HepG2 (cell line): ENCODE results near the gene ADAM22. TPM values are rescaled to one million over a fixed set of nuclear protein-coding genes. Genes with fewer than 3 reads are reported as not detected.

Experiments
- ATF7 ChIP-seq, 2 experiments: fragments of 450-650 bp in 1 of 2; sonication (generic) in 1 of 2; formaldehyde crosslinking in 1 of 2; IDR thresholded peaks; 2 replicates each; pipeline versions ENCODE4 v1.4.0 to v1.6.1; 2016 to 2020; ENCODE audit warnings: antibody characterized with exemption in 1 of 2, mild to moderate bottlenecking in 1 of 2, missing genetic modification reagents in 1 of 2
- BATF2 ChIP-seq: sonication (generic); formaldehyde crosslinking; IDR thresholded peaks from 2 replicates; pipeline ENCODE4 v1.8.0; 2022; ENCODE audit warnings: mild to moderate bottlenecking, missing genetic modification reagents, moderate library complexity
- EEA1 ChIP-seq: sonication (generic); formaldehyde crosslinking; IDR thresholded peaks from 2 replicates; pipeline ENCODE4 v1.5.1; 2020; ENCODE audit warnings: mild to moderate bottlenecking, missing genetic modification reagents, borderline replicate concordance
- FOXJ3 ChIP-seq: sonication (generic); formaldehyde crosslinking; IDR thresholded peaks from 2 replicates; pipeline ENCODE4 v1.4.0; 2020; ENCODE audit warnings: missing genetic modification reagents, mild to moderate bottlenecking, borderline replicate concordance
- FOXK1 ChIP-seq: sonication (generic); formaldehyde crosslinking; IDR thresholded peaks from 2 replicates; pipeline ENCODE4 v1.4.0; 2020; ENCODE audit warnings: low read depth, missing genetic modification reagents, borderline replicate concordance
- GABPB1 ChIP-seq: IDR thresholded peaks from 2 replicates; pipeline ENCODE4 v1.6.1; 2016; ENCODE audit warnings: mild to moderate bottlenecking, missing genetic modification reagents, moderate library complexity, missing compliant biosample characterization
- GATAD1 ChIP-seq: IDR thresholded peaks from 2 replicates; pipeline ENCODE4 v1.6.1; 2016; ENCODE audit warnings: missing genetic modification reagents, missing compliant biosample characterization
- HBP1 ChIP-seq: IDR thresholded peaks from 2 replicates; pipeline ENCODE4 v1.6.1; 2016; ENCODE audit warnings: low read depth, control low read depth
- IRX3 ChIP-seq: sonication (generic); formaldehyde crosslinking; IDR thresholded peaks from 2 replicates; pipeline ENCODE4 v1.8.1; 2023; ENCODE audit warnings: mild to moderate bottlenecking, low read depth, missing genetic modification reagents, borderline replicate concordance
- JUND ChIP-seq: sonication (generic); formaldehyde crosslinking; IDR thresholded peaks from 2 replicates; pipeline ENCODE4 v1.8.0; 2022; ENCODE audit warnings: mild to moderate bottlenecking, missing genetic modification reagents
- MEF2D ChIP-seq: sonication (generic); formaldehyde crosslinking; IDR thresholded peaks from 2 replicates; pipeline ENCODE4 v1.5.1; 2020; ENCODE audit warnings: mild to moderate bottlenecking, missing genetic modification reagents
- MTF2 ChIP-seq: sonication (generic); formaldehyde crosslinking; IDR thresholded peaks from 2 replicates; pipeline ENCODE4 v1.5.0; 2020; ENCODE audit warnings: missing genetic modification reagents, borderline replicate concordance
- NFE2L2 ChIP-seq: fragments of 150-350 bp; IDR thresholded peaks from 2 replicates; pipeline ENCODE4 v1.6.1; 2014; ENCODE audit warnings: low read length
- PLSCR1 ChIP-seq: sonication (generic); formaldehyde crosslinking; IDR thresholded peaks from 2 replicates; pipeline ENCODE4 v1.5.0; 2020; ENCODE audit warnings: missing genetic modification reagents, mild to moderate bottlenecking, borderline replicate concordance
- RBM39 ChIP-seq: fragments of 200-400 bp; formaldehyde crosslinking; IDR thresholded peaks from one replicate; pipeline ENCODE4 v1.6.1; 2018; ENCODE audit warnings: antibody characterized with exemption, mild to moderate bottlenecking, low read depth, low read length; ENCODE audit not compliant: poor library complexity, severe bottlenecking
- SIN3A ChIP-seq: IDR thresholded peaks from 2 replicates; pipeline ENCODE4 v1.6.1; 2011; ENCODE audit warnings: low read depth, mild to moderate bottlenecking, control low read depth, low read length, borderline replicate concordance
- STAG1 ChIP-seq: sonication (generic); formaldehyde crosslinking; IDR thresholded peaks from 2 replicates; pipeline ENCODE4 v1.4.0; 2020; ENCODE audit warnings: missing genetic modification reagents
- ZBTB43 ChIP-seq: sonication (generic); formaldehyde crosslinking; conservative IDR thresholded peaks from 2 replicates; pipeline ENCODE4 v1.4.0; 2020; ENCODE audit warnings: missing genetic modification reagents
- ZNF33A ChIP-seq: sonication (generic); formaldehyde crosslinking; IDR thresholded peaks from 2 replicates; pipeline ENCODE4 v1.5.1; 2020; ENCODE audit warnings: missing genetic modification reagents, mild to moderate bottlenecking, moderate library complexity, borderline replicate concordance
- ZNF615 ChIP-seq: sonication (generic); formaldehyde crosslinking; IDR thresholded peaks from 2 replicates; pipeline ENCODE4 v1.5.0; 2020; ENCODE audit warnings: mild to moderate bottlenecking, missing genetic modification reagents, borderline replicate concordance
- ZNF660 ChIP-seq: sonication (generic); formaldehyde crosslinking; IDR thresholded peaks from 2 replicates; pipeline ENCODE4 v1.5.1; 2020; ENCODE audit warnings: mild to moderate bottlenecking, low read depth, missing genetic modification reagents, borderline replicate concordance
- ZNF772 ChIP-seq: sonication (generic); formaldehyde crosslinking; IDR thresholded peaks from 2 replicates; pipeline ENCODE4 v1.5.0; 2020; ENCODE audit warnings: mild to moderate bottlenecking, missing genetic modification reagents
- ZSCAN12 ChIP-seq: sonication (generic); formaldehyde crosslinking; IDR thresholded peaks from 2 replicates; pipeline ENCODE4 v1.9.0; 2021; ENCODE audit warnings: mild to moderate bottlenecking, missing genetic modification reagents
- ZSCAN21 ChIP-seq: sonication (generic); formaldehyde crosslinking; IDR thresholded peaks from 2 replicates; pipeline ENCODE4 v1.8.0; 2022; ENCODE audit warnings: mild to moderate bottlenecking, missing genetic modification reagents, moderate library complexity, borderline replicate concordance
- ZSCAN30 ChIP-seq: sonication (generic); formaldehyde crosslinking; IDR thresholded peaks from 2 replicates; pipeline ENCODE4 v1.5.0; 2020; ENCODE audit warnings: mild to moderate bottlenecking, missing genetic modification reagents
- polyA plus RNA-seq, 8 experiments: library from polyadenylated mRNA; depleted of rRNA in 3 of 8; stranded (reverse) in 7 of 8; unstranded in 1 of 8; fragments of >200 nt; fragmentation: Illumina TruSeq in 4 of 8; extraction: Trizol in 4 of 8; gene quantifications; 2 replicates each; pipeline versions ENCODE4 v1.2.1 to v1.2.3, GENCODE V29; 2011 to 2016; ENCODE audit warnings: low read depth in 4 of 8, missing spikeins in 1 of 8, mixed read lengths in 1 of 8; ENCODE audit not compliant: insufficient read depth in 1 of 8
- total RNA-seq, 5 experiments: library from RNA; depleted of rRNA; stranded (reverse); fragments of >200 nt; fragmentation: Illumina TruSeq; extraction: Trizol; gene quantifications; 2 replicates each; pipeline ENCODE4 v1.2.3, GENCODE V29; 2016; ENCODE audit warnings: low read depth in 1 of 5

The ADAM22 gene
- total and polyA plus RNA-seq, 2 of the 13 experiments (the other 11 are each of a cell fraction or from before 2014, with no cell fraction given): 1.9 to 6.7 TPM

GRCh38 chr7:87933953-87934698 lies at the start of gene ADAM22 (continued):
- TF ChIP-seq FOXK1 (no peak), RBM39 (peak; percentile 33), PLSCR1 (no peak), ZNF33A (CRISPR knock-in tag) (no peak), STAG1 (CRISPR knock-in tag) (peak; percentile 44), BATF2 (CRISPR knock-in tag) (no peak), GABPB1 (CRISPR knock-in tag) (peak; percentile 88), ZSCAN30 (CRISPR knock-in tag) (no peak), HBP1 (CRISPR knock-in tag) (no peak), SIN3A (no peak; the same call in 1 of the 2 replicates), ATF7 (IDR thresholded peaks at IDR 0.05) (no peak), ATF7 (CRISPR knock-in tag; IDR thresholded peaks at IDR 0.05) (no peak), ZSCAN21 (CRISPR knock-in tag) (peak; percentile 79; the same call in 1 of the 2 replicates), EEA1 (CRISPR knock-in tag) (no peak), ZNF660 (no peak), ZNF615 (CRISPR knock-in tag) (no peak), IRX3 (peak; percentile 3; the same call in 1 of the 2 replicates), JUND (CRISPR knock-in tag) (no peak; the same call in 1 of the 2 replicates), ZNF772 (CRISPR knock-in tag) (peak; percentile 72; the same call in 1 of the 2 replicates), FOXJ3 (CRISPR knock-in tag) (no peak), ZSCAN12 (CRISPR knock-in tag) (0 out of 2 replicates have a peak, but pooled peaks have one; percentile 64), NFE2L2 (no peak), MTF2 (CRISPR knock-in tag) (0 out of 2 replicates have a peak, but pooled peaks have one; percentile 86), GATAD1 (no peak), MEF2D (peak; percentile 21; the same call in 1 of the 2 replicates), ZBTB43 (peak; percentile 28; the same call in 1 of the 2 replicates)
